Natural killer cell (primary cell): ENCODE data around the gene TMSB4X. TPM values are rescaled to one million over a fixed set of nuclear protein-coding genes. Genes with fewer than 3 reads are reported as not detected.

ENCODE experiments used
- ATAC-seq, 3 donors: fragments of 150-1000 bp in 2 of 3; fragments of 200-7000 bp in 1 of 3; cut with Tn5 transposase; 1 replicate in 1 of 3; 2 replicates in 2 of 3; pipeline ENCODE4 v1.10.0; 2021; ENCODE audit warnings: mild to moderate bottlenecking in 2 of 3, moderate library complexity in 2 of 3
- DNase-seq, 2 donors: peaks; one replicate each; pipeline versions ENCODE4 v3.0.0 to v3.0.0-alpha.2; 2013 to 2021; ENCODE audit warnings: mixed read lengths in 1 of 2
- H3K27ac ChIP-seq: one replicate; pipeline ENCODE4 v1.5.1; 2013; ENCODE audit warnings: mild to moderate bottlenecking, low read length
- H3K27me3 ChIP-seq: one replicate; pipeline ENCODE4 v1.6.1; 2013; ENCODE audit warnings: low read length; ENCODE audit not compliant: control insufficient read depth, insufficient read depth
- H3K36me3 ChIP-seq: one replicate; pipeline ENCODE4 v1.6.1; 2013; ENCODE audit warnings: low read length; ENCODE audit not compliant: control insufficient read depth, insufficient read depth
- H3K4me1 ChIP-seq: one replicate; pipeline ENCODE4 v1.6.1; 2013; ENCODE audit warnings: low read length; ENCODE audit not compliant: control insufficient read depth, insufficient read depth
- H3K4me3 ChIP-seq: one replicate; pipeline ENCODE4 v1.5.1; 2013; ENCODE audit warnings: low read length
- H3K9me3 ChIP-seq: one replicate; pipeline ENCODE4 v1.6.1; 2013; ENCODE audit warnings: low read length; ENCODE audit not compliant: control insufficient read depth, insufficient read depth
- H3K27ac Mint-ChIP-seq, 2 donors: one replicate each; pipeline ENCODE4 v1.8.0; 2022; ENCODE audit warnings: mild to moderate bottlenecking in 2 of 2, mixed read lengths in 2 of 2, moderate library complexity in 1 of 2
- H3K27me3 Mint-ChIP-seq, 2 donors: one replicate each; pipeline ENCODE4 v1.8.0; 2022; ENCODE audit warnings: low read depth in 2 of 2, mixed read lengths in 2 of 2
- H3K36me3 Mint-ChIP-seq: one replicate; pipeline ENCODE4 v1.8.0; 2022; ENCODE audit warnings: mixed read lengths
- H3K4me1 Mint-ChIP-seq, 2 donors: one replicate each; pipeline ENCODE4 v1.8.0; 2022; ENCODE audit warnings: mixed read lengths in 2 of 2
- H3K4me3 Mint-ChIP-seq: one replicate; pipeline ENCODE4 v1.8.0; 2022; ENCODE audit warnings: mild to moderate bottlenecking, moderate library complexity, mixed read lengths
- H3K9me3 Mint-ChIP-seq, 2 donors: one replicate each; pipeline ENCODE4 v1.8.0; 2022; ENCODE audit warnings: mixed read lengths in 2 of 2
- WGBS: methylation state at CpG from one replicate; pipeline ENCODE4 v1.1.7; 2013; ENCODE audit warnings: missing lambda C conversion rate; ENCODE audit not compliant: insufficient coverage; 5-methylcytosine and 5-hydroxymethylcytosine counted together
- intact Hi-C: fragments of 100-400 bp; cut with micrococcal nuclease; formaldehyde crosslinking; loops from one replicate; pipeline ENCODE4 v1.14.2; 2022
- total RNA-seq, 4 donors: library from RNA; stranded (reverse); fragments of 120-200 nt in 1 of 4; gene quantifications; one replicate each; pipeline versions ENCODE4 v1.2.3 to v1.2.4, GENCODE V29; 2013 to 2022
- TF ChIP-seq, protein P1 (sequence below): fragments of 200-600 bp; IDR thresholded peaks from one replicate; pipeline ENCODE4 v1.8.0; 2022; ENCODE audit warnings: antibody characterized with exemption

TMSB4X gene
- total RNA-seq, 3 donors from 2014 or later (not counting 1 experiment from before 2014, with no cell fraction given): 5,049 to 6,005 (median 5,892) TPM

DNA sequence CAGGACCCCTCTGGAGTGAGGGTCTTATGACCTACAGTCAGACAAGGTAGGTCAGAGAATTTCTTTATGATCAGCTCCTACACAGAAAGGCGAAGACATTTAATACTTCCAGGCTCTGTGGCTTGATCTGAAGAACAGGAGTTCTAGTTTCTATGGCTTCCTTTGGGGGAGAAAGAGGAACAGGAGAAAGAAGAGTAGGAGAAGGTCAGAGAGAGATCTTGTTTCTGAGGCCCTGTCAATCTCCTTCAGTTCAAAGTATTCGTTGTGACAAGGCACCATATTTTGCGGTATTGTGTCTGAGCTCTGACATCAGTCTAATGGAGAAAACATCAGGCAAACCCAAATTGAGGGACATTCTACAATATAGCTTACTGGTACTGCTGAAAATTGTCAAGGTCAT is 16.7 kb downstream of the TMSB4X start:
- no peaks in the 10 kb centered on the region for H3K36me3 Mint-ChIP-seq
- ATAC-seq (no peak), DNase-seq (no peak)
- no peaks in the 10 kb centered on the region for H3K9me3 Mint-ChIP-seq
- no peaks in the 10 kb centered on the region for H3K27me3 ChIP-seq
- TF ChIP-seq, protein P1, sequence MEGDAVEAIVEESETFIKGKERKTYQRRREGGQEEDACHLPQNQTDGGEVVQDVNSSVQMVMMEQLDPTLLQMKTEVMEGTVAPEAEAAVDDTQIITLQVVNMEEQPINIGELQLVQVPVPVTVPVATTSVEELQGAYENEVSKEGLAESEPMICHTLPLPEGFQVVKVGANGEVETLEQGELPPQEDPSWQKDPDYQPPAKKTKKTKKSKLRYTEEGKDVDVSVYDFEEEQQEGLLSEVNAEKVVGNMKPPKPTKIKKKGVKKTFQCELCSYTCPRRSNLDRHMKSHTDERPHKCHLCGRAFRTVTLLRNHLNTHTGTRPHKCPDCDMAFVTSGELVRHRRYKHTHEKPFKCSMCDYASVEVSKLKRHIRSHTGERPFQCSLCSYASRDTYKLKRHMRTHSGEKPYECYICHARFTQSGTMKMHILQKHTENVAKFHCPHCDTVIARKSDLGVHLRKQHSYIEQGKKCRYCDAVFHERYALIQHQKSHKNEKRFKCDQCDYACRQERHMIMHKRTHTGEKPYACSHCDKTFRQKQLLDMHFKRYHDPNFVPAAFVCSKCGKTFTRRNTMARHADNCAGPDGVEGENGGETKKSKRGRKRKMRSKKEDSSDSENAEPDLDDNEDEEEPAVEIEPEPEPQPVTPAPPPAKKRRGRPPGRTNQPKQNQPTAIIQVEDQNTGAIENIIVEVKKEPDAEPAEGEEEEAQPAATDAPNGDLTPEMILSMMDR: no peak
- intact Hi-C loops: no loop called here
- no peak overlapping the region for H3K27ac Mint-ChIP-seq
- no CpG with 5 or more reads among the region's 3 CpGs for WGBS
- peaks cover 0 to 16% of the 10 kb centered on the region in 2 donors for H3K27me3 Mint-ChIP-seq
- peaks cover 10 to 13% of the 10 kb centered on the region in 2 donors for H3K4me1 Mint-ChIP-seq
- no peak overlapping the region for H3K4me3 ChIP-seq
- no peaks in the 10 kb centered on the region for H3K4me1 ChIP-seq
- H3K9me3 ChIP-seq: no peaks in the 10 kb centered on the region
- no peak overlapping the region for H3K27ac ChIP-seq
- H3K4me3 Mint-ChIP-seq: no peak overlapping the region
- H3K36me3 ChIP-seq: no peaks in the 10 kb centered on the region

DNA sequence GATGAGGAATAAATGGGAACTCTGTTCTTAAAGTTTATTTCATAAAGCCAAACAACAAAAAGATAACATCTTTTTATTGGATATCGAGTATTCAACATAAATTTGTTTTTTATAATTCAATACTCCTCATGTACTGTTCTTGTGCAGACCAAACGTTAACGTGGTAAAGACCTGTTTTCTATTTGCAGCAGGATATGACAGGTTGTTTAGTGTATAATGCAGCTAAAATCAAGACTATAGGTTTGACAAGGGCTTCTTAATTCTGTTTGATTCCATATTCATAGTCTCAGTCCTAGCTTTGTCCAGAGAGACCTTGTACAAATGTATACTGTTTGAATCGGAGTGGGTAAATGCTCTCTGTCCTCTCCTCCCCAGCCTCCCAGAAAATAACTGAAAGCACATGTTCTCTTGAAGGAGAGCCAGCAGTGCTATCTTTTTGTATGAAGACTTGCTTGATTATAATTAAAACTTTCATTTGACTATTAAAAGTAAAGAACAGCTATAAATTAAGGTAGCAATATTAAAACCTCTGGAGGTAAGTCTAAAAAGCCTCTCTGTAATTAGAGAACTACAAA is 17.7 kb downstream of the TMSB4X start:
- Mint-ChIP-seq H3K4me1 (peaks cover 4 to 7% of the 10 kb centered on the region in 2 donors), H3K36me3 (no peaks in the 10 kb centered on the region), H3K4me3 (no peak overlapping the region), H3K9me3 (no peaks in the 10 kb centered on the region), H3K27ac (no peak overlapping the region), H3K27me3 (peaks cover 0 to 9% of the 10 kb centered on the region in 2 donors)
- TF ChIP-seq, protein P1: no peak
- Histone ChIP-seq H3K4me3 (no peak overlapping the region), H3K27ac (no peak overlapping the region), H3K36me3 (no peaks in the 10 kb centered on the region), H3K9me3 (no peaks in the 10 kb centered on the region), H3K4me1 (no peaks in the 10 kb centered on the region), H3K27me3 (no peaks in the 10 kb centered on the region)
- no peak for ATAC-seq
- no peak for DNase-seq
- WGBS: no CpG with 5 or more reads among the region's 4 CpGs
- intact Hi-C loops: no loop called here

DNA sequence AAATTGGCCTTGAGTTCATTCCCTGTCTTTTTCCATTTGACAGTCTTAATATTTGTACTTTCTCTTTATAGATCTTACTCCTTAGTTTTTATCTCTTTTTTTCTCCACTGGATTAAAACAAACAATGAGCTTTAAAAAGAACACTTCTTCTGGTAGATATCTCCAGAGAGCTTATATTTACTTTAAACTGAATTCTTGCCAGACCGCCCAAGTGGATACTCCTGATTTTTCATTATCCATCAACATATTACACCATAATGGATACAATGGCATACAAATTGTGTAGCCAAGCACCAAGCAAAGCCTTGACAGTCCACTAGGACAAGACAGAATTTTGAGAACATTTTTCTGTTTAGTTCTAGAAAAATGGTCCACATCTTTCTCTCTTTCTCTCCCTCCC is 18.9 kb downstream of the TMSB4X start:
- intact Hi-C loops: no loop called here
- no peaks in the 10 kb centered on the region for H3K9me3 Mint-ChIP-seq
- H3K27ac Mint-ChIP-seq: no peak overlapping the region
- no peak for ATAC-seq
- no peaks in the 10 kb centered on the region for H3K36me3 ChIP-seq
- H3K27me3 ChIP-seq: no peaks in the 10 kb centered on the region
- H3K27me3 Mint-ChIP-seq: peaks cover 0 to 18% of the 10 kb centered on the region in 2 donors
- H3K4me3 Mint-ChIP-seq: no peak overlapping the region
- WGBS: 100% methylated on average over 1 of the region's 1 CpG
- H3K4me1 Mint-ChIP-seq: peaks cover 15 to 17% of the 10 kb centered on the region in 2 donors
- no peak overlapping the region for H3K27ac ChIP-seq
- TF ChIP-seq, protein P1: no peak
- H3K9me3 ChIP-seq: no peaks in the 10 kb centered on the region
- DNase-seq: no peak
- peaks cover 3% of the 10 kb centered on the region for H3K4me1 ChIP-seq
- no peaks in the 10 kb centered on the region for H3K36me3 Mint-ChIP-seq
- no peak overlapping the region for H3K4me3 ChIP-seq

DNA sequence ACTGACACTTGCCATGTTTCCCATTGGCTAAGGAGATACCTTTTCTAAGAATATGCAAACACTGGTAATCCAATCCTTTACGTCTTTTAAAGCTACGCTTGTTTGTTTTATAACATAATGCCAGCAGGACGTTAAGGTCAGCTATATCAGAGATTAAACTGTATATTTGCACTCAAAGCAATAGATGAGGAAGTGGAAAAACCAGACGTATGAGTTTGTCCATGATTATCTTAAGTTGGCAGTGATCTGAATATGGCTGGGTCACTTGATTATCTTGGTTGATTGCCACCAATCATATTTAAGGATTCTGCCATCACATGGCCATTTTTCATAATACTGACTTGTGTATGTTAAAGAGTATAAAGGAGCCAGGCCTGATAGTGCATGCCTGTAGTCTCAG is 19.4 kb downstream of the TMSB4X start:
- Histone ChIP-seq H3K36me3 (no peaks in the 10 kb centered on the region), H3K9me3 (no peaks in the 10 kb centered on the region), H3K27me3 (no peaks in the 10 kb centered on the region), H3K27ac (no peak overlapping the region), H3K4me1 (peaks cover 3% of the 10 kb centered on the region), H3K4me3 (no peak overlapping the region)
- Mint-ChIP-seq H3K4me1 (peaks cover 17 to 19% of the 10 kb centered on the region in 2 donors), H3K27ac (no peak overlapping the region), H3K9me3 (no peaks in the 10 kb centered on the region), H3K4me3 (no peak overlapping the region), H3K27me3 (peaks cover 0 to 18% of the 10 kb centered on the region in 2 donors), H3K36me3 (no peaks in the 10 kb centered on the region)
- DNase-seq (no peak), ATAC-seq (no peak)
- TF ChIP-seq, protein P1: no peak
- 84% methylated on average over 4 of the region's 4 CpGs for whole genome bisulfite sequencing
- intact Hi-C loops: no loop called here
